ENCODE data around the gene PRDX1.
"Not testable (repeated sequence)": the region's sequence is repeated elsewhere in the genome, so short reads cannot be mapped to it uniquely, and the experiment has no call there.

PRDX1 gene

DNA sequence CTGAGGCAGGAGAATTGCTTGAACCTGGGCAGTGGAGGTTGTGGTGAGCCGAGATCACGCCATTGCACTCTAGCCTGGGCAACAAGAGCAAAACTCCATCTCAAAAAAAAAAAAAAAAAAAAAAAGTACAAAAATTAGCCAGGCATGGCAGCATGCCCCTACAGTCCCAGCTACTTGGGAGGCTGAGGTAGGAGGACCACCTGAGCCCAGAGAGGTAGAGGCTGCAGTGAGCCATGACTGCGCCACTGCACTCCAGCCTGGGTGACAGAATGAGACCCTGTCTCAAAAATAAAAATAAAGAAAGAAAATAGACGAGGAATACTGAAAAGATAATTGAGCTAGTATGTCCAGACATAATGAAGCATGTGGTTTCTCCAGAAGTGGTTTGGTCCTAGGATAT is 3.3 kb downstream of the PRDX1 start:
- H3K27me3 ChIP-seq (replicated peaks; ENCODE audit: control insufficient read depth, insufficient read depth, low read length, poor library complexity, severe bottlenecking); H3K9me3 ChIP-seq (ENCODE audit: control insufficient read depth, low read length); DNase-seq; H3K4me3 ChIP-seq (ENCODE audit: insufficient read depth, low read depth, low read length, poor library complexity, severe bottlenecking); H3K27ac ChIP-seq (ENCODE audit: insufficient read depth, low read length, poor library complexity, severe bottlenecking): not testable (repeated sequence)
- peaks cover 21% of the 10 kb centered on the region for H3K4me1 ChIP-seq (ENCODE audit: control insufficient read depth, insufficient read depth, low read length, poor library complexity, severe bottlenecking)
- peaks cover 39% of the 10 kb centered on the region for H3K36me3 ChIP-seq (ENCODE audit: control insufficient read depth, insufficient read depth, low read length)

DNA sequence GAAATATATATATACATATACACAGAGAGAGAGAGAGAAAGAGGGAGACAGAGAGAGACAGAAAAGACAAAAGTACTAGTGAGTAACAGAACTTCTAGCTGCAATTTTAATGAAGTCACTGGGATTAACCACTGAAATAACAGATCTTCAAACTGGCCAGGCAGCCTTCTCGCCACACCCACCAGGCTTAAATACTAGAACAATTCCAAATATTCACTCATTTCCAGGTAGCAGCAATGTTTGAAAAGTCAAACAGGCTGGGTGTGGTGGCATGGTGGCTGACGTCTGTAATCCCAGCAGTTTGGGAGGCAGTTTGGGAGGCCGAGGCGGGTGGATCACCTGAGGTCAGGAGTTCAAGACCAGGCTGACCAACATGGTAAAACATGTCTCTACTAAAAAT is 5.2 kb downstream of the PRDX1 start:
- no peak overlapping the region for H3K27ac ChIP-seq (ENCODE audit: insufficient read depth, low read length, poor library complexity, severe bottlenecking)
- DNase-seq: no peak
- no peak overlapping the region for H3K4me3 ChIP-seq (ENCODE audit: insufficient read depth, low read depth, low read length, poor library complexity, severe bottlenecking)
- H3K27me3 ChIP-seq (replicated peaks; ENCODE audit: control insufficient read depth, insufficient read depth, low read length, poor library complexity, severe bottlenecking): no peaks in the 10 kb centered on the region
- peaks cover 16% of the 10 kb centered on the region for H3K4me1 ChIP-seq (ENCODE audit: control insufficient read depth, insufficient read depth, low read length, poor library complexity, severe bottlenecking)
- H3K36me3 ChIP-seq (ENCODE audit: control insufficient read depth, insufficient read depth, low read length): peaks cover 55% of the 10 kb centered on the region
- H3K9me3 ChIP-seq (ENCODE audit: control insufficient read depth, low read length): no peaks in the 10 kb centered on the region

GRCh38 chr1:45516036-45516435 is 5.6 kb downstream of the PRDX1 start:
- H3K4me1 ChIP-seq (ENCODE audit: control insufficient read depth, insufficient read depth, low read length, poor library complexity, severe bottlenecking): peaks cover 16% of the 10 kb centered on the region
- no peak overlapping the region for H3K27ac ChIP-seq (ENCODE audit: insufficient read depth, low read length, poor library complexity, severe bottlenecking)
- H3K27me3 ChIP-seq (replicated peaks; ENCODE audit: control insufficient read depth, insufficient read depth, low read length, poor library complexity, severe bottlenecking): no peaks in the 10 kb centered on the region
- no peaks in the 10 kb centered on the region for H3K9me3 ChIP-seq (ENCODE audit: control insufficient read depth, low read length)
- H3K36me3 ChIP-seq (ENCODE audit: control insufficient read depth, insufficient read depth, low read length): peaks cover 59% of the 10 kb centered on the region
- no peak overlapping the region for H3K4me3 ChIP-seq (ENCODE audit: insufficient read depth, low read depth, low read length, poor library complexity, severe bottlenecking)
- DNase-seq: no peak

DNA sequence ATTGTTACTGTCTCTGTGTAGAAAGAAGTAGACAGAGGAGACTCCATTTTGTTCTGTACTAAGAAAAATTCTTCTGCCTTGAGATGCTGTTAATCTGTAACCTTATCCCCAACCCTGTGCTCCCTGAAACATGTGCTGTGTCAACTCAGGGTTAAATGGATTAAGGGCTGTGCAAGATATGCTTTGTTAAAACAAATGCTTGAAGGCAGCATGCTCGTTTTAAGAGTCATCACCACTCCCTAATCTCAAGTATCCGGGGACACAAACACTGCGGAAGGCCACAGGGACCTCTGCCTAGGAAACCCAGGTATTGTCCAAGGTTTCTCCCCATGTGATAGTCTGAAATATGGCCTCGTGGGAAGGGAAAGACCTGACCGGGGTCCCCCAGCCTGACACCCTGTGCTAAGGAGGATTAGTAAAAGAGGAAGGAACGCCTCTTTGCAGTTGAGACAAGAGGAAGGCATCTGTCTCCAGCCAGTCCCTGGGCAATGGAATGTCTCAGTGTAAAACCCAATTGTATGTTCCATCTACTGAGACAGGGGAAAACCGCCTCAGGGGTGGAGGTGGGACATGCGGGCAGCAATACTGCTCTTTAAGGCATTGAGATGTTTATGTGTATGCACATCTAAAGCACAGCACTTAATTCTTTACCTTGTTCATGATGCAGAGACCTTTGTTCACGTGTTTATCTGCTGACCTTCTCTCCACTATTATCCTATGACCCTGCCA is 8.0 kb downstream of the PRDX1 start:
- not testable (repeated sequence) for H3K4me1 ChIP-seq (ENCODE audit: control insufficient read depth, insufficient read depth, low read length, poor library complexity, severe bottlenecking); H3K4me3 ChIP-seq (ENCODE audit: insufficient read depth, low read depth, low read length, poor library complexity, severe bottlenecking); DNase-seq; H3K27me3 ChIP-seq (replicated peaks; ENCODE audit: control insufficient read depth, insufficient read depth, low read length, poor library complexity, severe bottlenecking); H3K9me3 ChIP-seq (ENCODE audit: control insufficient read depth, low read length); H3K27ac ChIP-seq (ENCODE audit: insufficient read depth, low read length, poor library complexity, severe bottlenecking)
- peaks cover 77% of the 10 kb centered on the region for H3K36me3 ChIP-seq (ENCODE audit: control insufficient read depth, insufficient read depth, low read length)

- H3K4me3 ChIP-seq (ENCODE audit: insufficient read depth, low read depth, low read length, poor library complexity, severe bottlenecking): no peak overlapping the region
- no peaks in the 10 kb centered on the region for H3K27me3 ChIP-seq (replicated peaks; ENCODE audit: control insufficient read depth, insufficient read depth, low read length, poor library complexity, severe bottlenecking)
- H3K27ac ChIP-seq (ENCODE audit: insufficient read depth, low read length, poor library complexity, severe bottlenecking): no peak overlapping the region
- peak in 2 of 3 donors; percentile 19 to 34 for DNase-seq
- H3K4me1 ChIP-seq (ENCODE audit: control insufficient read depth, insufficient read depth, low read length, poor library complexity, severe bottlenecking): no peaks in the 10 kb centered on the region
- H3K36me3 ChIP-seq (ENCODE audit: control insufficient read depth, insufficient read depth, low read length): peaks cover 81% of the 10 kb centered on the region
- H3K9me3 ChIP-seq (ENCODE audit: control insufficient read depth, low read length): no peaks in the 10 kb centered on the region
Observed at GRCh38 chr1:45512641-45513054, 9.0 kb downstream of the PRDX1 start.

DNA sequence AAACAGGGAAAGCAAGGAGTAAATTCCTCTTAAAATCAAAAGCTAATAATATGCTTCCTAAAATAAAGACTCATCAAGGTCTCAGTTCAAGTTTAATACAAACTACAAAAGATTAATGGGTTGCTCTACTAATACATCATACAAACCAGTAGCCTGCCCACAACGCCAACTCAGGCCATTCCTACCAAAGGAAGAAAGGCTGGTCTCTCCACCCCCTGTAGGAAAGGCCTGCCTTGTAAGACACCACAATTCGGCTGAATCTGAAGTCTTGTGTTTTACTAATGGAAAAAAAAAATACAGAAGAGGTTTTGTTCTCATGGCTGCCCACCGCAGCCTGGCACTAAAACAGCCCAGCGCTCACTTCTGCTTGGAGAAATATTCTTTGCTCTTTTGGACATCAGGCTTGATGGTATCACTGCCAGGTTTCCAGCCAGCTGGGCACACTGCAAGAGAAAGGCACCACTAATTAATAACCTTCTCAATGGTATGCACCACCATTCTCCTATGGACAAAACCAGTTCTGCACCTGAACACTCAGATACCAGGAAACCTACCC is 10.6 kb downstream of the PRDX1 start:
- Histone ChIP-seq H3K9me3 (ENCODE audit: control insufficient read depth, low read length) (no peaks in the 10 kb centered on the region), H3K36me3 (ENCODE audit: control insufficient read depth, insufficient read depth, low read length) (peaks cover 68% of the 10 kb centered on the region), H3K4me3 (ENCODE audit: insufficient read depth, low read depth, low read length, poor library complexity, severe bottlenecking) (no peak overlapping the region), H3K27ac (ENCODE audit: insufficient read depth, low read length, poor library complexity, severe bottlenecking) (no peak overlapping the region), H3K27me3 (replicated peaks; ENCODE audit: control insufficient read depth, insufficient read depth, low read length, poor library complexity, severe bottlenecking) (no peaks in the 10 kb centered on the region), H3K4me1 (ENCODE audit: control insufficient read depth, insufficient read depth, low read length, poor library complexity, severe bottlenecking) (no peaks in the 10 kb centered on the region)
- no peak for DNase-seq

DNA sequence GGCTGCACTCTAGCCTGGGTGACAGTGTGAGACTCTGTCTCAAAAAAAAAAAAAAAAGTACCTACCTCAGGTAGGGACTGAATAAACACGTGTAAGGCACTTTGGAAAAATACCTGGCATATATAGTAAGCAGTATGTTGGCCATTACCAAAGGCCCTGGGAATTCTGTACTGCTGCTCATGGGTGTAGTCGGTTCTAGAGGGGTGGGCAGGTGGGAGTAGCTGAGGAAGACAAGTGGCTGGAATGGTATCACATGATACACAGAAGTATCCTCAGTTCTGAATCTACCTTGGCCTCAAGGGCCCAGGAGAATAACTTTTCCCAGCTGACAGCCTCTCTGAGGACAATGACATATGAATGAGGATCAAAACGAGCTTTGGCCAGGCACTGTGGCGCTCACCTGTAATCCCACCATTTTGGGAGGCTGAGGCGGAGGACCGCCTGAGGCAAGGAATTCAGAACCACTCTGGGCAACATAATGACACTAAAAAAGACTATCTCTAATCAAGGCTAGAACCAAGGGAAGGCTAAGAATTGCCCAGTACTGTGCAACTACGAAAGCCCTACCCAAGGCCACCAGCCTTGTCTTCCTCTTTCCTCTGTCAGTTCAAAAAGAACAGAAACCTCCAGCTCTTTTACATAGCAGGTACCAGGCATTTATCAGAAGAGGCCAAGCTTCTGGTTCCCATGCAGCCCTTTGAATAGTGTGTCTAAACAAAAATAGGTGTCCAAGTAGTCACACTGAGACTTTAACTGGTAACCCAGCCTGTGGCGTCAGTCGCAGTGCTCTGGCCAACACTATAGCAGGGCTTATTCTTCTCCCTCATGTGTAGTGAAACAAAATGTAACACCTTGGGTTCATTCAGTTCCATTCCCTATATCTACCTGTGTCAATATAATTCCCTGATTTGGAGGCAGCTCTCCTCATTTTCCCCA is 11.4 kb downstream of the PRDX1 start:
- no peaks in the 10 kb centered on the region for H3K4me1 ChIP-seq (ENCODE audit: control insufficient read depth, insufficient read depth, low read length, poor library complexity, severe bottlenecking)
- H3K9me3 ChIP-seq (ENCODE audit: control insufficient read depth, low read length): no peaks in the 10 kb centered on the region
- no peak for DNase-seq
- H3K27ac ChIP-seq (ENCODE audit: insufficient read depth, low read length, poor library complexity, severe bottlenecking): no peak overlapping the region
- peaks cover 62% of the 10 kb centered on the region for H3K36me3 ChIP-seq (ENCODE audit: control insufficient read depth, insufficient read depth, low read length)
- H3K27me3 ChIP-seq (replicated peaks; ENCODE audit: control insufficient read depth, insufficient read depth, low read length, poor library complexity, severe bottlenecking): no peaks in the 10 kb centered on the region
- no peak overlapping the region for H3K4me3 ChIP-seq (ENCODE audit: insufficient read depth, low read depth, low read length, poor library complexity, severe bottlenecking)

- Histone ChIP-seq H3K27ac (ENCODE audit: insufficient read depth, low read length, poor library complexity, severe bottlenecking) (no peak overlapping the region), H3K27me3 (replicated peaks; ENCODE audit: control insufficient read depth, insufficient read depth, low read length, poor library complexity, severe bottlenecking) (no peaks in the 10 kb centered on the region), H3K4me1 (ENCODE audit: control insufficient read depth, insufficient read depth, low read length, poor library complexity, severe bottlenecking) (no peaks in the 10 kb centered on the region), H3K36me3 (ENCODE audit: control insufficient read depth, insufficient read depth, low read length) (peaks cover 49% of the 10 kb centered on the region), H3K4me3 (ENCODE audit: insufficient read depth, low read depth, low read length, poor library complexity, severe bottlenecking) (no peak overlapping the region), H3K9me3 (ENCODE audit: control insufficient read depth, low read length) (no peaks in the 10 kb centered on the region)
- no peak for DNase-seq
Observed at GRCh38 chr1:45508295-45509151, 13.2 kb downstream of the PRDX1 start.

- Histone ChIP-seq H3K4me3 (ENCODE audit: insufficient read depth, low read depth, low read length, poor library complexity, severe bottlenecking) (no peak overlapping the region), H3K27ac (ENCODE audit: insufficient read depth, low read length, poor library complexity, severe bottlenecking) (no peak overlapping the region), H3K36me3 (ENCODE audit: control insufficient read depth, insufficient read depth, low read length) (peaks cover 43% of the 10 kb centered on the region)
Observed at GRCh38 chr1:45507893-45508292, 13.8 kb downstream of the PRDX1 start.

More at GRCh38 chr1:45507893-45508292, 13.8 kb downstream of the PRDX1 start:
- DNase-seq: no peak
- H3K4me1 ChIP-seq (ENCODE audit: control insufficient read depth, insufficient read depth, low read length, poor library complexity, severe bottlenecking): no peaks in the 10 kb centered on the region
- no peaks in the 10 kb centered on the region for H3K9me3 ChIP-seq (ENCODE audit: control insufficient read depth, low read length)
- H3K27me3 ChIP-seq (replicated peaks; ENCODE audit: control insufficient read depth, insufficient read depth, low read length, poor library complexity, severe bottlenecking): no peaks in the 10 kb centered on the region

Data from effector memory CD4-positive, alpha-beta T cell (primary cell).